HG03432 (cell line): Measurements from ENCODE around the gene LCE3D.
"Not testable (repeated sequence)": the region's sequence is repeated elsewhere in the genome, so short reads cannot be mapped to it uniquely, and the experiment has no call there.

Experiments used
- ATAC-seq: cut with Tn5 transposase; IDR thresholded peaks from one replicate; pipeline ENCODE4 v1.9.1; 2021; ENCODE audit warnings: mild to moderate bottlenecking, moderate library complexity; ENCODE audit not compliant: unreplicated experiment

The LCE3D gene, protein sequence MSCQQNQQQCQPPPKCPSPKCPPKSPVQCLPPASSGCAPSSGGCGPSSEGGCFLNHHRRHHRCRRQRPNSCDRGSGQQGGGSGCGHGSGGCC

GRCh38 chr1:152580433-152580832 is at the start of gene LCE3D:
LCE3D (minus strand) TSS chr1:152580516; CDS start chr1:152579936, 580 bp downstream.
- no peak for ATAC-seq

DNA sequence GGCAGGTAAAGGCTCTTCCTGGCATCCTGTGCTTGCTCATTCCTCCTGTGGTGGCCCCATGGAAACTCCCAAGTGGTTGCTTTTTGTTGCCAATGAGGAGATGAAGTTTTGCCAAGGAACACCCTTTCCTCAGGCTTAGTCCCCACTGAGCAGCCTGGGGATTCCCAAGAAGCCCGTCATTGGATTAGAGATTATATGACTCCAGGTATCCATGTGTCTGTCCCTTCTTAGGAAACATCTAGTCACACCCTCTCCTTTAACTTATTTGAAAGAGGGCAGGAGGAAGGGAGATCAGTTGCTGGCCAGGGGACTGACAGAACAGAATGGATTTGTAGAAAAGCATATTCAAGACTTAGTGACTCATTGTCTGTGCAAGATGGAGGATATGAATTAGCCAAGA is 46.4 kb upstream of the LCE3D start:
- ATAC-seq: no peak

GRCh38 chr1:152623203-152623844 is 43.0 kb upstream of the LCE3D start:
- no peak for ATAC-seq

GRCh38 chr1:152622803-152623202 is 42.5 kb upstream of the LCE3D start, which contains the start of gene LCE3A:
LCE3A (minus strand) TSS chr1:152623103; CDS start chr1:152623103, 0 bp downstream.
- no peak for ATAC-seq

DNA sequence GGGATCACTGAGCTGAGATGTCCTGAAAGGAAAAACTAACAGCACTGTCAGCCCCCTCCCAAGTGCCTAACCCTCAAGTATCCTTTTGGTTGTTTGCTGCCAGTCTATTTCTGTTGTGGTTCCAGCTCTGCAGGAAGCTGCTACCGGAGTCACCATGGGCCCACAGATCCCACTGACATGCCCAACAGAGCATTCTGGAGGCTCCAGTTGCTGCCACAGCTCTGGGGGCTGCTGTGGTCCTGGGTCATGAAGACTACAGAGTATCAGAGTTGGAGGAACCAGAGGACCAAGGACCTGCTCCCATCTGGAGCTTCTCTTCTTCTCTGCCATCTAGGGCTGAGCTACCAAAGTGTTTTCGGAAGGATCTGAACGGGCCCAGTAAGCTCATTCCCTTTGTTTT is 41.7 kb upstream of the LCE3D start:
- no peak for ATAC-seq

DNA sequence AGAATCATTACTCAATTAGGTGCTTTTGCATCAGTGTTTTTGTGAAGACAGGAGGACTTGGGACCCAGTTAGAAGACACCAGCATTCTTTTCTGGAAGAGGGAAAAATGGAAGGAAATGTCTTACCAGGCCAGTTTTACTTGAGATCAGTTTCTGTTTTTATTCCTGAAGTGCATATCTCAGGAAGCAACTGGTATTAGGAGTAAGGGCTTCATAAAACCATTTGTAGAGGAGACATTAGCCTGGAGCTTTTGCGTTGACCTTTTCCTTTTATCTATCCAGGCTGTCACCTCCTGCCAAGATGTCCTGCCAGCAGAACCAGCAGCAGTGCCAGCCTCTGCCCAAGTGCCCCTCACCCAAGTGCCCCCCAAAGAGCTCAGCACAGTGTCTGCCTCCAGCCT is 33.2 kb upstream of the LCE3D start, which contains the start of gene LCE3B:
LCE3B (plus strand) TSS at position 301 of the 400 bp plus-strand sequence; CDS start at position 301, 0 bp downstream.
- ATAC-seq: no peak

DNA sequence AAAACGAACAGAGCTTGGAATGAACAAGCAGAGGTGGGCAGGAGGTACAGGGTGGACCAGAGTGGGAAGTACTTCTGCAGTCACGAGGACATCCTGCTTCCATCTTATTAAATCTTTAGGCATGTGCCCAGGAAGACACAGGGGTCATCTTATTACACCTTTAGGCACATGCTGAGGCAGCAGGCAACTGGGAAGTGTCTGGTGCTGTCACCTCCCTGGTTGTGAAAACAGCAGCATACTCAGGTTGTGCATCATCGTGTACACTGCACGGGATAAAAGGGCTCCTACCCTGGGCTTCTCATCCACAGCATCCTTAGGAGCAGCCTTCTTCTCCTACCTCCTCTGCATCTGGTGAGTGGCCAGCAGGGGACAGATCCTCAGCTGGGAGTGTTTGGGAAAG is 19.6 kb upstream of the LCE3D start, which contains the start of gene LCE3C:
LCE3C (plus strand) TSS at position 301 of the 400 bp plus-strand sequence. CDS start 498 bp downstream, outside the sequence.
- no peak for ATAC-seq

GRCh38 chr1:152596986-152597385 is 16.7 kb upstream of the LCE3D start:
- ATAC-seq: no peak

GRCh38 chr1:152585586-152585985 is 5.3 kb upstream of the LCE3D start:
- no peak for ATAC-seq

DNA sequence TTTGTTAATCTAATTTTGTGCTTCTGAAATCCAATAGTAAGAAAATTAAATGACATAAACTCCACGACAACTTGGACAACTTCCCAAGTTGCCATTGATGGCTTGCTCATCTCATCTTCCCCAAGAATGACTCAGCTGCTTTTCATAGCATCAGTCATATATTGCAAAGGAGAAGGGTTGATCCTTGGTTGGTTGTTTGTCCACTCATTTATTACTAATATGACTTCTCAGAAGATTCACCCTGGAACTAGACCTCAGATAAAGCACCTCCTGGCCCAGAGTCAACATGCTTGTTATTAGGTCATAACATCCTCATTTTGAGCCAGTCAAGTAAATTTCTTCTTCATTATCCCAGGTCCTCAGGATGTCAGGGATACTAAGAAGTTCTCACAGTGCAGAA is 2.3 kb upstream of the LCE3D start:
- ATAC-seq: no peak

DNA sequence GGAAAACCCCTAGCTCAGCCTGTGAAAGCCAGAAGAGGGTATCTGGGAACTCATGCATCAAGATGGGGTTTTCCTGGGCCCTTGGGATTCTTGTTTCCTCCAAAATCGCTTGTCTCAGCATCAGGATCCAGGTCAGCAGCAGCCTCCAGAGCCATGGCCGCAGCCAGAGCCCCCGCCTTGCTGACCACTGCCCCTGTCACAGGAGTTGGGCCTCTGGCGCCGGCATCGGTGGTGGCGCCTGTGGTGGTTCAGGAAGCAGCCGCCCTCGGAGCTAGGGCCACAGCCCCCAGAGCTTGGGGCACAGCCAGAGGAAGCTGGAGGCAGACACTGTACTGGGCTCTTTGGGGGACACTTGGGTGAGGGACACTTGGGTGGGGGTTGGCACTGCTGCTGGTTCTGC is 790 bp downstream of the LCE3D start:
- not testable (repeated sequence) for ATAC-seq

DNA sequence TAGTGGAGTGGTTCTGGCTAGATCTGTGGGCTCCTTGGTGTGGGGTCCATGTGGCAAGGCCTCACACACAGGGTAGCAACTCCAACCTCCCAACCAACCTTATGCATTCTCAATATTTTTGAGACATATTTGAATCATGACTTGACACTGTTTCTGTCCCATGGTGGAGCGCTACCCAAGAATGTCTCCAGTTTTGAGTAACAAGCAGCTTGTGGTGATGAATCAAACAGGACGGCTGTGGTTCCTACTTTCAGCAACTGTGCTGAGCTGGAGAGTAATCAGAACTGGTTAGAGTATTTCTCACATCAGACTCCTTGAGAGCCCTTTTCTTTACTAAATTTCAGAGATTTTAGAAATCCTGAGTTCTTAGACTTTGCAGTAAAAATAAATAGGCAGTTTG is 3.1 kb downstream of the LCE3D start:
- peak; percentile 50 for ATAC-seq

- ATAC-seq: no peak
These were observed 13.6 kb downstream of the LCE3D start, which contains the start of gene LCE3E for GRCh38 chr1:152566681-152567080. LCE3E (minus strand) TSS chr1:152566780; CDS start chr1:152566208, 572 bp downstream.

DNA sequence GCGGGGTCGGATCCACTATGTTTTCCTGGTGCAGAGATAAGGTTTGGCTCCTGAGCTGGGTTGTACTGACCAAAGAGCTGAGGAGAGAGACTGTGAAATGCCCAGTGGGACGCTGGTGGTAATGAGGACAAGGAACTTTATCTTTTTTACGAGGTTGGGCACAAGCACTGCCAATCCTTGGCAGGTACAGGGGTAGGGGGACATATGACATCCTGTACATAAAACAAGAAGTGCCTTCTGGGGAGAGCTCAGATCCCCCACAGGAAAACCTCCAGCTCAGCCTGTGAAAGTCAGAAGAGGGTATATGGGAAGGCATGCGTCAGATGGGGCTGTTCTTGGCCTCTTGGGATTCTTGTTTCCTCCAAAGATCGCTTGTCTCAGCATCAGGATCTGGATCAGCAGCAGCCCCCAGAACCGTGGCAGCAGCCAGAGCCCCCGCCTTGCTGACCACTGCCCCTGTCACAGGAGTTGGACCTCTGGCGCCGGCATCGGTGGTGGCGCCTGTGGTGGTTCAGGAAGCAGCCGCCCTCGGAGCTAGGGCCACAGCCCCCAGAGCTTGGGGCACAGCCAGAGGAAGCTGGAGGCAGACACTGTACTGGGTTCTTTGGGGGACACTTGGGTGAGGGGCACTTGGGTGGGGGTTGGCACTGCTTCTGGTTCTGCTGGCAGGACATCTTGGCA is 14.6 kb downstream of the LCE3D start:
- ATAC-seq: no peak

GRCh38 chr1:152565115-152565514 is 15.2 kb downstream of the LCE3D start:
- no peak for ATAC-seq

DNA sequence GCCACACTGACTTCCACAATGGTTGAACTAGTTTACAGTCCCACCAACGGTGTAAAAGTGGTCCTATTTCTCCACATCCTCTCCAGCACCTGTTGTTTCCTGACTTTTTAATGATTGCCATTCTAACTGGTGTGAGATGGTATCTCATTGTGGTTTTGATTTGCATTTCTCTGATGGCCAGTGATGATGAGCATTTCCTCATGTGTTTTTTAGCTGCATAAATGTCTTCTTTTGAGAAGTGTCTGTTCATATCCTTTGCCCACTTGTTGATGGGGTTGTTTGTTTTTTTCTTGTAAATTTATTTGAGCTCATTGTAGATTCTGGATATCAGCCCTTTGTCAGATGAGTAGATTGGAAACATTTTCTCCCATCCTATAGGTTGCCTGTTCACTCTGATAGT is 32.0 kb downstream of the LCE3D start:
- ATAC-seq: not testable (repeated sequence)

DNA sequence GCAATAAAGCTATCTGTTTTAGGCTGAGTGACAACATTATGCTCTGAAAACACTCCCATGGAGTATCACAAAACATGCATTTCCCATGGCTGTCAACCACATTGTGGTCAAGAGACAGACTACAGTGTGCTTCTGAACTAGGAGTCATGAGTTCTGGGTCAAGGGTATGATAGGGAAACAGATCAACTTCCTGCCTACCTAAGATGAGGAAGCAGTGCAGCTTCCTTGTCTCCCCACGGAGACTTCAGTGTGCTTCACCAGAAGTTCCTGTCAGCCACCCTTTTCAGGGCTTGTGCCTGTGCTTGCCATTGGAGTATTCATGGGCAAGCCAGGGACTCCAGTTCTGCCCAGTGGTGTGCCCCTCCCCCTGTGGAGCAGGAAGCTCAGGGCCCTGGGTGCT is 33.6 kb downstream of the LCE3D start:
- no peak for ATAC-seq

DNA sequence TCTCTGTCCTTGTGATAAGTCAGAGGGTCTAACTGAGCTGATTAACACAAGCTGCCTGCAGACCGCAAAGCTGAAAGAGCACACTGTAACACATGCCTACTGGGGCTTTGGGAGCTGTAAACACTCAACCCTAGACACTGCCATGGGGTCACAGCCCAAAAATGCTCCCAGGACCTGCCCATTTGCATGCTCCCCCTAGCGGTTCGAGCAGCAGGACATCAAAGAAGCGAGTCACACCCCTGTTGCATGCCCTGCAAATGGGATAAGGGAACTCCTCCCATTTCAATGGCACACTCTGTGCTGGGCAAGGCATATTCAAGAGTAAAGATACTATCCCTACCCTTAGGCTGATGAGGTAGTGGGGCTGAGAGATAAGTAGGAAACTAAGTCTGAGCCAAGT is 36.5 kb downstream of the LCE3D start:
- no peak for ATAC-seq

DNA sequence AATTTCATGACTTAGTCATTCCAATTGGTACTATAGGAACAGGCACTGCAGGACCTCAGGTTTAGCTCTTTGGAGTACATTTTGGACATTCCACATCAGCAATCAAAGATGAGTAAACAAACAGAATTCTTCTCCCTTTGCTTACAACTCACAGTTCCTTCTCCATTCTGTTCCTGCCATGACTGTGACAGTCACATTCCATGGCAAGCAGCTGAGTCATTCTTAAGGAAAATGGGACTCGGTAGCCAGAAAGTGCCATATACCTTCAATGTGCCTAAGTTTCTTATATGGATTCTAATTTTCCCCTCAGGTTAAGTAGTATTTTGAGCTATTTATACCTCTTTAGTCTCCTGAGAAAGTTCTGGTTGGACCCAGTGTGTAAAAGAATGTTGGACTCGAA is 40.4 kb downstream of the LCE3D start:
- no peak for ATAC-seq

- ATAC-seq: no peak
These were observed 42.8 kb downstream of the LCE3D start for GRCh38 chr1:152537496-152537895.

DNA sequence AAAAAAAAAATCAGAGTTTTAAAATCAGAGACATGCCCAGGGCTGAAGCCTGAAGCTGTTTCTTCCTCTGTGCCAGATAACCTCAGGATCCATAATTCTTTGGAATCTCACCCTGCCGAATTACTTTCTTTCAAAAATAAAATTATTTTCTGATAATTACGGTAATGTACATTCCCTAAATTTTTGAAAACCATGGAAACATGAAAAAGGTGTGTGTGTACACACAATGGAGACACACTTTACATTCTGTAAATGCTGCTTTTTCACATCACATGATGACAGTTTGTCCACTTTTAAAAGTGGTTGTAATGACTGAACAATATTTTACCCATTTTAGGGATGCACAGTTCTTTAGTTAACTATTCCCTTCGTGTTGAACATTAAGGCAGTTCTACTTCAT is 44.5 kb downstream of the LCE3D start:
- no peak for ATAC-seq

GRCh38 chr1:152533327-152533938 is 46.9 kb downstream of the LCE3D start:
- no peak for ATAC-seq
